ENCODE measurements around the gene UPB1. TPM values are rescaled to one million over a fixed set of nuclear protein-coding genes. Genes with fewer than 3 reads are reported as not detected.

Gene UPB1
- total and polyA plus RNA-seq, 8 donors, result 0.35 to 0.73 TPM; not detected in 6

DNA sequence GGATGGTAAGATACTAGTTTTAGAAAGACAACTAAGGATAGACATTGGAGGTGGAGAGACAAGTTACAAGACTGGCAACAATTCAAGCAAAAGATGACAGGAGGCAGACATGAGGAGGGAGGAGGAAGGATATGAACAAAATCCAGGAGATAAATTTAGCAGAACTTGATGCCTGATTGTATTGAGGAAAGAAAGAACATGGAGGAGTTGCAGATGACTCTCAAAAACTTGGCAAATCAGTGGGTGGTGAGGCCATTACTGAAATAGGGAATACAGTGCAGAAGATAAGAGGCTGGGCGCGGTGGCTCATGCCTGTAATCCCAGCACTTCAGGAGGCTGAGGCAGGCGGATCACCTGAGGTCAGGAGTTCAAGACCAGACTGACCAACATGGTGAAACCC is 2.7 kb upstream of the UPB1 start:
- DNase-seq, result no peak
- H3K27ac ChIP-seq, result no peak overlapping the region
- H3K4me1 ChIP-seq, result peaks cover 13 to 16% (median 14%) of the 10 kb centered on the region in 4 donors
- WGBS, 5 donors, result 82 to 98% (median 93%) methylated on average over 3 of the region's 3 CpGs
- H3K27me3 ChIP-seq, result peaks cover 0 to 21% (median 15%) of the 10 kb centered on the region in 3 donors
- TF ChIP-seq, protein P1, sequence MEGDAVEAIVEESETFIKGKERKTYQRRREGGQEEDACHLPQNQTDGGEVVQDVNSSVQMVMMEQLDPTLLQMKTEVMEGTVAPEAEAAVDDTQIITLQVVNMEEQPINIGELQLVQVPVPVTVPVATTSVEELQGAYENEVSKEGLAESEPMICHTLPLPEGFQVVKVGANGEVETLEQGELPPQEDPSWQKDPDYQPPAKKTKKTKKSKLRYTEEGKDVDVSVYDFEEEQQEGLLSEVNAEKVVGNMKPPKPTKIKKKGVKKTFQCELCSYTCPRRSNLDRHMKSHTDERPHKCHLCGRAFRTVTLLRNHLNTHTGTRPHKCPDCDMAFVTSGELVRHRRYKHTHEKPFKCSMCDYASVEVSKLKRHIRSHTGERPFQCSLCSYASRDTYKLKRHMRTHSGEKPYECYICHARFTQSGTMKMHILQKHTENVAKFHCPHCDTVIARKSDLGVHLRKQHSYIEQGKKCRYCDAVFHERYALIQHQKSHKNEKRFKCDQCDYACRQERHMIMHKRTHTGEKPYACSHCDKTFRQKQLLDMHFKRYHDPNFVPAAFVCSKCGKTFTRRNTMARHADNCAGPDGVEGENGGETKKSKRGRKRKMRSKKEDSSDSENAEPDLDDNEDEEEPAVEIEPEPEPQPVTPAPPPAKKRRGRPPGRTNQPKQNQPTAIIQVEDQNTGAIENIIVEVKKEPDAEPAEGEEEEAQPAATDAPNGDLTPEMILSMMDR (IDR thresholded peaks at IDR 0.05), result no peak
- TF ChIP-seq EP300 (IDR thresholded peaks at IDR 0.05) (no peak), POLR2AphosphoS5 (IDR thresholded peaks at IDR 0.05) (no peak), POLR2A (IDR thresholded peaks at IDR 0.05) (no peak)
- no peaks in the 10 kb centered on the region for H3K9me3 ChIP-seq
- no peaks in the 10 kb centered on the region for H3K36me3 ChIP-seq
- H3K4me3 ChIP-seq, result no peak overlapping the region
- intact Hi-C loops (cut with DNase I; ENCODE audit: low total_unique reads), result no loop called here

DNA sequence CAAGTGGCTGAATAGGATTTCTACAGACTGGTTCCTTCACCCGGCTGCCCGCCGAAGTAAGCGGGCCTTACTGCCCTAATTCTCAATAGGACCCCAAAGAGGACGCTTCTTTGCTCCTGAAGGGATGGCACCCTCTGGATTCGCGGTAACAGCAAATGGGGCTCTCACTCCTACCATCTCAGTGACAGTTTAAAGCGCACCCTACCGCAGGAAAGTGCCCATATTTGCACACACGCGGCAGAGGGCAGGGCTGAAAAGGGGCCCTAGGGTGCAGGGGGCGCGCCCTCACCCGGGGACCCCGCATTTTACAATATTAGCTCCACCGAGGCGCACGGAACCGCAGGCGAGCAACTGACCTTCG is 985 bp upstream of the UPB1 start:
- DNase-seq, result no peak
- no peak for TF ChIP-seq POLR2AphosphoS5 (IDR thresholded peaks at IDR 0.05)
- TF ChIP-seq POLR2A (IDR thresholded peaks at IDR 0.05), result no peak
- TF ChIP-seq EP300 (IDR thresholded peaks at IDR 0.05), result no peak
- TF ChIP-seq, protein P1 (IDR thresholded peaks at IDR 0.05), result no peak
- Histone ChIP-seq H3K4me3 (peak overlapping the region; percentile 30 to 44 (median 31)), H3K27me3 (peaks cover 0 to 21% (median 15%) of the 10 kb centered on the region in 3 donors), H3K27ac (no peak overlapping the region), H3K9me3 (no peaks in the 10 kb centered on the region), H3K36me3 (no peaks in the 10 kb centered on the region), H3K4me1 (peaks cover 13 to 16% (median 14%) of the 10 kb centered on the region in 4 donors)
- 24 to 74% (median 37%) methylated on average over 4 to 21 of the region's 21 CpGs for WGBS, 5 donors
- intact Hi-C loops (cut with DNase I; ENCODE audit: low total_unique reads), result no loop called here

DNA sequence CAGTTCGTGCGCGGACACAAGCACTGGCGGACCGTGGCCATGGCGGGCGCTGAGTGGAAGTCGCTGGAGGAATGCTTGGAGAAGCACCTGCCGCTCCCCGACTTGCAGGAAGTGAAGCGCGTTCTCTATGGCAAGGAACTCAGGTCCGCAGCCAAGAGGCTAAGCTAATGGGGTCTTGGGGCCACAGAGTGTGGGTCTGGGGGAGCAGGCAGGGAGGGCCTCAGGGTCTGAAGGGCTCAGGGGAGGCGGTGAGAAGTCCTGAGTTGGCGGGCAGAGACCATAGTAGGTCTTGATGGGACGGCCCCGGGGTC is 188 bp downstream of the UPB1 start:
- intact Hi-C loops (cut with DNase I; ENCODE audit: low total_unique reads), result no loop called here
- TF ChIP-seq POLR2AphosphoS5 (IDR thresholded peaks at IDR 0.05) (no peak), POLR2A (IDR thresholded peaks at IDR 0.05) (no peak), EP300 (IDR thresholded peaks at IDR 0.05) (no peak)
- TF ChIP-seq, protein P1 (IDR thresholded peaks at IDR 0.05), result no peak
- WGBS, 5 donors, result 93 to 98% (median 96%) methylated on average over 17 of the region's 17 CpGs
- Histone ChIP-seq H3K4me3 (no peak overlapping the region), H3K27me3 (peaks cover 0 to 21% (median 15%) of the 10 kb centered on the region in 3 donors), H3K27ac (no peak overlapping the region), H3K4me1 (peaks cover 13 to 16% (median 14%) of the 10 kb centered on the region in 4 donors), H3K36me3 (no peaks in the 10 kb centered on the region), H3K9me3 (no peaks in the 10 kb centered on the region)
- no peak for DNase-seq

DNA sequence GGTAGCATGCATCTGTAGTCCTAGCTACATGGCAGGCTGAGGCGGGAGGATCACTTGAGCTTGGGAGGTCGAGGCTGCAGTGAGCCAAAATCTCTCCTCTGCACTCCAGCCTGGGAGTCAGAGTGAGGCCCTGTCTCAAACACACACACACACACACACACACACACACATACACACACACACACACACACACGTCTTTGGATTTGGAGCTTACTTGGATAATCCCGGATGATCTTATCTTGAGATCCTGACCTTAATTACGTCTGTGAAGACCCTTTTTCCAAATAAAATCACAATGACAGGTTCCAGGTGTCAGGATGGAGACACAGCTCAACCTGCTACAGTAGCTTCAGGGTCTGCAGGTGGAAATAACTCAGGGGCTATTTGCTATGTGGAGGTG is 1.1 kb downstream of the UPB1 start:
- H3K4me3 ChIP-seq, result no peak overlapping the region
- H3K36me3 ChIP-seq, result no peaks in the 10 kb centered on the region
- TF ChIP-seq, protein P1 (IDR thresholded peaks at IDR 0.05), result no peak
- TF ChIP-seq EP300 (IDR thresholded peaks at IDR 0.05) (no peak), POLR2AphosphoS5 (IDR thresholded peaks at IDR 0.05) (no peak), POLR2A (IDR thresholded peaks at IDR 0.05) (no peak)
- WGBS, 5 donors, result 74 to 87% (median 82%) methylated on average over 5 of the region's 5 CpGs
- peaks cover 13 to 16% (median 14%) of the 10 kb centered on the region in 4 donors for H3K4me1 ChIP-seq
- H3K27ac ChIP-seq, result no peak overlapping the region
- DNase-seq, result no peak
- H3K27me3 ChIP-seq, result peaks cover 0 to 21% (median 15%) of the 10 kb centered on the region in 3 donors
- intact Hi-C loops (cut with DNase I; ENCODE audit: low total_unique reads), result no loop called here
- H3K9me3 ChIP-seq, result no peaks in the 10 kb centered on the region
